D721Med (cell line): ENCODE measurements around the gene PHLPP2.

Source experiments
- DNase-seq: peaks from one replicate; pipeline ENCODE4 v3.0.0; 2011; ENCODE audit warnings: low spot score; ENCODE audit not compliant: insufficient read length
- FAIRE-seq: peaks from 2 replicates; lab custom pipeline; 2011; peaks lifted over from hg19 to GRCh38; lab: Jason Lieb, UNC
- CTCF ChIP-seq: IDR thresholded peaks from 2 replicates; pipeline ENCODE4 v1.5.1; 2012; ENCODE audit warnings: mild to moderate bottlenecking, control low read depth; ENCODE audit not compliant: insufficient read depth; ENCODE audit errors: missing control alignments

PHLPP2 gene

DNA sequence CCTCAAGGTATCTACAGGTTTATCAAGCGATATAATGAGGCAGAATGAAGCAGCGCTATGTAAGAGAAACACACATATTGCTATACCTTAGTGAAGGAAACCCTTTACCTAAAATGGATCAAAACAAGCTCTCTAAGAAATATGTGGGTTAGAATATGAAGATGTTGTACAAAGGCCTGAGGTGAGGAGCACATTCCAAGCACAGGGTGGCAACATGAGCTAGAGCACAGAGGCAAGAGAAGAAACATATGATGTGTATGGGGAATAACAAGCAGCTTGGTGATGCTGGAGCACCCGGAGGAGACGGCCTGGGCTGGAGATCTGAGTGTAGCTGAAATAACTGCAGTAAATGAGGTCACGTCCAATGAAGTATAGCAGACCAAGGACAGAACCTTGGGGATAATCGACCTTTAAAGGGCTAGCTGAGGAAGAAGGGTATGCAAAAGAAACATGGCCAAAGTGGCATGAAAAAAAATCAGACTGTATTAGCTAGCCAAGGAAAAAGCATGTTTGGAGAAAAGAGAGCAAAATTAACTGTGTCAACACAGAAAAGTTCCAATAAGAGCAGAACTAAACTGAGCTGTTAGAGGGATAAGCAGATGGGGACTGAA, 54.5 kb downstream of the PHLPP2 start:
- FAIRE-seq, result no peak

GRCh38 chr16:71666928-71667707, 57.4 kb downstream of the PHLPP2 start:
- DNase-seq (no peak), FAIRE-seq (no peak)
- no peak for TF ChIP-seq CTCF

More for the DNA sequence above, 54.5 kb downstream of the PHLPP2 start:
- no peak for DNase-seq
- no peak for TF ChIP-seq CTCF

DNA sequence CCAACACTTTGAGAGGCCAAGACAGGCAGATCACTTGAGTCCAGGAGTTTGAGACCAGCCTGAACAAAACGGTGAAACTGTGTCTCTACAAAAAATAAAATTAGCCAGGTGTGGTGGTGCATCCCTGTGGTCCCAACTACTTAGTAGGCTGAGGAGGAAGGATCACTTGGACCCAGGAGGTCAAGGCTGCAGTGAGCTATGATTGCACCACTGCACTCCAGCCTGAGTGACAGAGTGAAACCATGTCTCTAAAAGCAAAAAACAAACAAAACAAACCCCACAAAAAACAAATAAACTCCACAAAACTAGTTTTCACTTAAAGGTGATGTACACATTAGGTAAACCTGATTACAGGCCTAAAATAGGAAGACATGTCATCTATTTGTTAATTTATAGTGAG, 58.2 kb downstream of the PHLPP2 start:
- no peak for FAIRE-seq
- no peak for TF ChIP-seq CTCF
- DNase-seq, result no peak

DNA sequence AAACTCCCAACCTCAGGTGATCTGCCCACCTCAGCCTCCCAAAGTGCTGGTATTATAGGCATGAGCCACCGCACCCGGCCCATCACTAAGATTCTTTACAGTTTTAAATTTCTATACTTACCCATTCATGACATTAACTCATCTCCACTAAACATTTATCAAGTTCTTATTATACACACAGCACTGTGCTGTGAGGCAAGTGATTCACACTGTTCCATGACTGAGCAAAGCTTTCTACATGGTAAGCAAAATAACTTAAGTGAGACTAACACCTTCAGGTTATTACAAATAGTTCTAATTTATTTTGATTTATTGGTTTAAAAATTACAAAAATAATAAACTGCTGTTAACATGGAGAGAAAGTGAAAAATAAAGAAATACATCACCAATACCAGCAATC, 65.0 kb downstream of the PHLPP2 start:
- TF ChIP-seq CTCF, result no peak
- FAIRE-seq, result no peak
- no peak for DNase-seq

DNA sequence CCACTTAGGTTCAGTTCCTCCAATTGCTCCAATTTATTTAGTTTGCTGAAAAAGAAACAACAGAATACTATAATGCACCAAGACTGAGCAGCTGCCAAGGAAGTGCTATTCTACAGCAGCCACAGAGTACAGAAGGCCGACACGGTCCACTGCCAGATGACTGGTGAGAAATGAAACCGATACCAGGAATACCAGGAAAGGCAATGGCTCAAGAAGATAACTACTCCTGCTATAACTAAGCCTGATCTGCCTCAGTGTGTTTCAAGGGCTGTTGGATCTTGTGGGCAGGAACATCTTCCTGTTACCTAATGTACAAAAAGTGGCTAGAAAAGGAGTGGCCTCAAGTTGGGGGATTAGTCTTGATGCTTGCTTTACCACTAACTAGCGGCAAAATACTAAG, 65.7 kb downstream of the PHLPP2 start:
- DNase-seq (no peak), FAIRE-seq (no peak)
- TF ChIP-seq CTCF, result no peak

- FAIRE-seq, result no peak
- no peak for DNase-seq
- TF ChIP-seq CTCF, result no peak
These were observed 74.8 kb downstream of the PHLPP2 start for GRCh38 chr16:71649704-71650103.

GRCh38 chr16:71648921-71649320, 75.6 kb downstream of the PHLPP2 start:
- no peak for DNase-seq
- peak; percentile 16 for TF ChIP-seq CTCF
- no peak for FAIRE-seq
